GM21619 (cell line): ENCODE measurements around the gene PKN3.
A peak's percentile ranks its signal among the peaks of the same experiment; 100 is the strongest.
"Not testable (repeated sequence)": the region's sequence is repeated elsewhere in the genome, so short reads cannot be mapped to it uniquely, and the experiment has no call there.

Source experiments
- ATAC-seq: cut with Tn5 transposase; IDR thresholded peaks from one replicate; pipeline ENCODE4 v1.9.1; 2021; ENCODE audit not compliant: unreplicated experiment

The PKN3 gene

GRCh38 chr9:128690684-128691034 lies 11.6 kb upstream of the PKN3 start:
- no peak for ATAC-seq

GRCh38 chr9:128693738-128694137 lies 8.6 kb upstream of the PKN3 start:
- not testable (repeated sequence) for ATAC-seq

GRCh38 chr9:128694344-128694743 lies 8.0 kb upstream of the PKN3 start:
- no peak for ATAC-seq

- no peak for ATAC-seq
Measured at GRCh38 chr9:128696923-128697707, 5.2 kb upstream of the PKN3 start.

- not testable (repeated sequence) for ATAC-seq
Measured at GRCh38 chr9:128699096-128699795, 3.1 kb upstream of the PKN3 start.

- no peak for ATAC-seq
Measured at GRCh38 chr9:128701227-128701854, 962 bp upstream of the PKN3 start.

- ATAC-seq = peak; percentile 23
Measured at GRCh38 chr9:128702949-128703615, 779 bp downstream of the PKN3 start.

- no peak for ATAC-seq
Measured at GRCh38 chr9:128703616-128704355, 1.5 kb downstream of the PKN3 start.

- ATAC-seq = no peak
Measured at GRCh38 chr9:128704356-128704670, 2.0 kb downstream of the PKN3 start.

GRCh38 chr9:128705051-128705965 lies 3.0 kb downstream of the PKN3 start:
- no peak for ATAC-seq

- no peak for ATAC-seq
Measured at GRCh38 chr9:128706045-128706444, 3.7 kb downstream of the PKN3 start.

GRCh38 chr9:128706671-128707381 lies 4.5 kb downstream of the PKN3 start:
- no peak for ATAC-seq

GRCh38 chr9:128707446-128707845 lies 5.1 kb downstream of the PKN3 start:
- ATAC-seq = no peak

- no peak for ATAC-seq
Measured at GRCh38 chr9:128712451-128713410, 10.4 kb downstream of the PKN3 start.

GRCh38 chr9:128713411-128713780 lies 11.1 kb downstream of the PKN3 start:
- no peak for ATAC-seq

GRCh38 chr9:128713941-128714573 lies 11.8 kb downstream of the PKN3 start:
- ATAC-seq = no peak

- ATAC-seq = no peak
Measured at GRCh38 chr9:128714586-128715435, 12.5 kb downstream of the PKN3 start.
